Body of pancreas (tissue), 4 donors: ENCODE data around the gene RPL10.

Experiments
- POLR2A ChIP-seq, 3 donors: fragments of 450-650 bp; IDR thresholded peaks; one replicate each; pipeline ENCODE4 v1.6.1; 2016; ENCODE audit warnings: antibody characterized with exemption in 3 of 3, mild to moderate bottlenecking in 2 of 3
- TF ChIP-seq, protein P1 (sequence below), 7 experiments: fragments of 450-650 bp in 4 of 7; fragments of 200-600 bp in 3 of 7; sonication (generic) in 3 of 7; IDR thresholded peaks; one replicate each; pipeline ENCODE4 v1.5.1; 2016 to 2019; ENCODE audit warnings: antibody characterized with exemption in 7 of 7

DNA sequence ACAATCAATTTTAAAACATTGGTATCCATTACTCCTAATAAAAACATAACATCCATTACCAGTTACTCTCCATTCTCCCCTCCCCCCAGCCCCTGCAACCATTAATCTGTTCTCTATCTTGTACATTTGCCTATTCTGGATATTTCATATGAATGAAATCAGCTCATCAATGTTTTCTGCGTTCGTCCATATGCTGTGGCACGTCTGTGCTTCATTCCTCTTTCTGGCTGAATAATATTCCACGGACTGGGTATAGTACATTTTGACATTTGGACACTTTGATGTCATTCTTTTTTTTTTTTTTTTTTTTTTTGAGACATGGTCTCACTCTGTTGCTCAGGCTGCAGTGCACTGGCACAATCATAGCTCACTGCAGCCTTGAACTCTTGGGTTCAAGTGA, 5.7 kb downstream of the RPL10 start:
- TF ChIP-seq, protein P1, sequence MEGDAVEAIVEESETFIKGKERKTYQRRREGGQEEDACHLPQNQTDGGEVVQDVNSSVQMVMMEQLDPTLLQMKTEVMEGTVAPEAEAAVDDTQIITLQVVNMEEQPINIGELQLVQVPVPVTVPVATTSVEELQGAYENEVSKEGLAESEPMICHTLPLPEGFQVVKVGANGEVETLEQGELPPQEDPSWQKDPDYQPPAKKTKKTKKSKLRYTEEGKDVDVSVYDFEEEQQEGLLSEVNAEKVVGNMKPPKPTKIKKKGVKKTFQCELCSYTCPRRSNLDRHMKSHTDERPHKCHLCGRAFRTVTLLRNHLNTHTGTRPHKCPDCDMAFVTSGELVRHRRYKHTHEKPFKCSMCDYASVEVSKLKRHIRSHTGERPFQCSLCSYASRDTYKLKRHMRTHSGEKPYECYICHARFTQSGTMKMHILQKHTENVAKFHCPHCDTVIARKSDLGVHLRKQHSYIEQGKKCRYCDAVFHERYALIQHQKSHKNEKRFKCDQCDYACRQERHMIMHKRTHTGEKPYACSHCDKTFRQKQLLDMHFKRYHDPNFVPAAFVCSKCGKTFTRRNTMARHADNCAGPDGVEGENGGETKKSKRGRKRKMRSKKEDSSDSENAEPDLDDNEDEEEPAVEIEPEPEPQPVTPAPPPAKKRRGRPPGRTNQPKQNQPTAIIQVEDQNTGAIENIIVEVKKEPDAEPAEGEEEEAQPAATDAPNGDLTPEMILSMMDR (IDR thresholded peaks at IDR 0.05) = no peak
- no peak for TF ChIP-seq POLR2A (IDR thresholded peaks at IDR 0.05)
